Smooth muscle cell (in vitro differentiated cells): ENCODE data around the gene KLHL8. TPM values are rescaled to one million over a fixed set of nuclear protein-coding genes. Genes with fewer than 3 reads are reported as not detected.

Experiments
- DNase-seq: peaks from one replicate; lab custom pipeline; 2025; ENCODE audit not compliant: unreplicated experiment; lab: John Stamatoyannopoulos, UW
- H2AFZ ChIP-seq: fragments of 200-600 bp; sonication (generic); 2 replicates; pipeline ENCODE4 v1.6.0; 2016; ENCODE audit warnings: antibody characterized with exemption, low read depth, mild to moderate bottlenecking
- H3F3A ChIP-seq: fragments of 200-600 bp; sonication (generic); 2 replicates; pipeline ENCODE4 v1.6.0; 2017; ENCODE audit warnings: antibody characterized with exemption, low read depth
- H3K27ac ChIP-seq: fragments of 200-600 bp; sonication (generic); 2 replicates; pipeline ENCODE4 v1.5.1; 2016; ENCODE audit warnings: low read depth, mild to moderate bottlenecking
- H3K27me3 ChIP-seq: fragments of 200-600 bp; sonication (generic); 2 replicates; pipeline ENCODE4 v1.6.1; 2016; ENCODE audit warnings: low read depth, mild to moderate bottlenecking
- H3K36me3 ChIP-seq: fragments of 200-600 bp; sonication (generic); 2 replicates; pipeline ENCODE4 v1.5.1; 2016; ENCODE audit warnings: low read depth
- H3K4me1 ChIP-seq: fragments of 200-600 bp; sonication (generic); 2 replicates; pipeline ENCODE4 v1.5.1; 2016; ENCODE audit warnings: low read depth
- H3K4me2 ChIP-seq: fragments of 200-600 bp; sonication (generic); 2 replicates; pipeline ENCODE4 v1.6.0; 2016; ENCODE audit warnings: mild to moderate bottlenecking
- H3K4me3 ChIP-seq: fragments of 200-600 bp; sonication (generic); 2 replicates; pipeline ENCODE4 v1.5.1; 2016; ENCODE audit warnings: mild to moderate bottlenecking
- H3K79me2 ChIP-seq: fragments of 200-600 bp; sonication (generic); 2 replicates; pipeline ENCODE4 v1.6.0; 2016; ENCODE audit warnings: low read depth, mild to moderate bottlenecking
- H3K9ac ChIP-seq: fragments of 200-600 bp; sonication (generic); 2 replicates; pipeline ENCODE4 v1.6.0; 2016; ENCODE audit warnings: low read depth
- H3K9me3 ChIP-seq: fragments of 200-600 bp; sonication (generic); replicated peaks from 2 replicates; pipeline ENCODE4 v1.5.1; 2016; ENCODE audit warnings: low read depth
- H4K20me1 ChIP-seq: fragments of 200-600 bp; sonication (generic); 2 replicates; pipeline ENCODE4 v1.6.0; 2016; ENCODE audit warnings: low read depth
- WGBS: methylation state at CpG from one replicate; pipeline ENCODE4 v1.1.7; 2016; ENCODE audit warnings: low lambda C conversion rate; 5-methylcytosine and 5-hydroxymethylcytosine counted together
- polyA plus RNA-seq: library from polyadenylated mRNA; unstranded; fragments of >200 nt; fragmentation: Nextera tagmentation; extraction: Ambion mirVana; gene quantifications from 2 replicates; pipeline ENCODE4 v1.2.1, GENCODE V29; 2016
- total RNA-seq: library from RNA; depleted of rRNA; stranded (reverse); fragments of >200 nt; gene quantifications from 2 replicates; pipeline ENCODE4 v1.2.3, GENCODE V29; 2014
- TF ChIP-seq, protein P1 (sequence below): fragments of 200-600 bp; sonication (generic); IDR thresholded peaks from 2 replicates; pipeline ENCODE4 v1.5.1; 2017; ENCODE audit warnings: borderline replicate concordance, mild to moderate bottlenecking, antibody characterized with exemption; ENCODE audit not compliant: insufficient read depth, poor library complexity, severe bottlenecking

KLHL8 gene
- total and polyA plus RNA-seq, 2 experiments from 2014 or later = 6.3 to 8.8 TPM

DNA sequence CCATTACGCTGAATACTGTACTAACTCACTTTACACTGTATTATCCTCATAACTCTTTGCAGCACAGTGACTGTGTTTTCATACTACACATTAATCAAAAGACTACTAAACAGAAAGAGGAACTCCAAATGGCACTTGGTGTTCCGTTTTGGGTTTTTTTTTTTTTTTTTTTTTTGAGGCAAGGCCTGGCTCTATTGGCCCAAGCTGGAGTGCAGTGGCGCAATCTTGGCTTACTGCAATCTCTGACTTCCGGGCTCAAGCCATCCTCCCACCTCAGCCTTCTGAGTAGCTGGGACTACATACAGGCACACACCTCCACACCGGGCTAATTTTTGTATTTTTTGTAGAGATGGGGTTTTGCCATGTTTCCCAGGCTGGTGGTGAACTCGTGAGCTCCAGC, 10.7 kb downstream of the KLHL8 start:
- H3K4me3 ChIP-seq = no peak overlapping the region
- no peak overlapping the region for H2AFZ ChIP-seq
- 95% methylated on average over 6 of the region's 6 CpGs for WGBS
- H3K4me2 ChIP-seq = no peak overlapping the region
- no peak overlapping the region for H3K27ac ChIP-seq
- no peaks in the 10 kb centered on the region for H3K9me3 ChIP-seq
- no peaks in the 10 kb centered on the region for H3K36me3 ChIP-seq
- DNase-seq = no peak
- H3K27me3 ChIP-seq = no peaks in the 10 kb centered on the region
- peaks cover 10% of the 10 kb centered on the region for H3K79me2 ChIP-seq
- no peaks in the 10 kb centered on the region for H3K4me1 ChIP-seq
- H3K9ac ChIP-seq = no peak overlapping the region
- H3F3A ChIP-seq = no peaks in the 10 kb centered on the region
- peaks cover 3% of the 10 kb centered on the region for H4K20me1 ChIP-seq
- TF ChIP-seq, protein P1, sequence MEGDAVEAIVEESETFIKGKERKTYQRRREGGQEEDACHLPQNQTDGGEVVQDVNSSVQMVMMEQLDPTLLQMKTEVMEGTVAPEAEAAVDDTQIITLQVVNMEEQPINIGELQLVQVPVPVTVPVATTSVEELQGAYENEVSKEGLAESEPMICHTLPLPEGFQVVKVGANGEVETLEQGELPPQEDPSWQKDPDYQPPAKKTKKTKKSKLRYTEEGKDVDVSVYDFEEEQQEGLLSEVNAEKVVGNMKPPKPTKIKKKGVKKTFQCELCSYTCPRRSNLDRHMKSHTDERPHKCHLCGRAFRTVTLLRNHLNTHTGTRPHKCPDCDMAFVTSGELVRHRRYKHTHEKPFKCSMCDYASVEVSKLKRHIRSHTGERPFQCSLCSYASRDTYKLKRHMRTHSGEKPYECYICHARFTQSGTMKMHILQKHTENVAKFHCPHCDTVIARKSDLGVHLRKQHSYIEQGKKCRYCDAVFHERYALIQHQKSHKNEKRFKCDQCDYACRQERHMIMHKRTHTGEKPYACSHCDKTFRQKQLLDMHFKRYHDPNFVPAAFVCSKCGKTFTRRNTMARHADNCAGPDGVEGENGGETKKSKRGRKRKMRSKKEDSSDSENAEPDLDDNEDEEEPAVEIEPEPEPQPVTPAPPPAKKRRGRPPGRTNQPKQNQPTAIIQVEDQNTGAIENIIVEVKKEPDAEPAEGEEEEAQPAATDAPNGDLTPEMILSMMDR = no peak

DNA sequence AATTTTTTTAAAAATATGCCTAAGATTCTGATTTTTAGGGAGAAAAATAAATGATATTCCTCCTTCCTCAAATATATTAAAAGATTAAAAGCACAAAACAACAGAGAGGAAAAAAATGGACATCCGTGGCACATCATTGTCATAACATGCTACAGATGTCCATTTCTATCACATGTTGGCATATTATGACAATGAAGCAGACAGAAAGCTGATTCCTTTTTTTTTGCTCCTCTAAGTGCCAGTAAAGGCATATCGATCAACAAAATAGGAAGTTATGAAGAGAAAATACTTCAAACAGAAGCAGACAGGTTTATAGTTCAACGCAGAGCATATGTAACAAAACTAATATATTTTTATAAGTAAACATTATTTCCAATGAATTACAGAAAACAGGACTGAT, 11.2 kb downstream of the KLHL8 start:
- Histone ChIP-seq H3K4me1 (no peaks in the 10 kb centered on the region), H3K4me2 (no peak overlapping the region), H3K9me3 (no peaks in the 10 kb centered on the region), H3K9ac (no peak overlapping the region), H3K27me3 (no peaks in the 10 kb centered on the region), H4K20me1 (peaks cover 3% of the 10 kb centered on the region), H3K79me2 (peaks cover 7% of the 10 kb centered on the region), H2AFZ (no peak overlapping the region), H3K27ac (no peak overlapping the region), H3K4me3 (no peak overlapping the region), H3F3A (no peaks in the 10 kb centered on the region), H3K36me3 (no peaks in the 10 kb centered on the region)
- DNase-seq = no peak
- 96% methylated on average over 3 of the region's 3 CpGs for WGBS
- TF ChIP-seq, protein P1 = no peak

DNA sequence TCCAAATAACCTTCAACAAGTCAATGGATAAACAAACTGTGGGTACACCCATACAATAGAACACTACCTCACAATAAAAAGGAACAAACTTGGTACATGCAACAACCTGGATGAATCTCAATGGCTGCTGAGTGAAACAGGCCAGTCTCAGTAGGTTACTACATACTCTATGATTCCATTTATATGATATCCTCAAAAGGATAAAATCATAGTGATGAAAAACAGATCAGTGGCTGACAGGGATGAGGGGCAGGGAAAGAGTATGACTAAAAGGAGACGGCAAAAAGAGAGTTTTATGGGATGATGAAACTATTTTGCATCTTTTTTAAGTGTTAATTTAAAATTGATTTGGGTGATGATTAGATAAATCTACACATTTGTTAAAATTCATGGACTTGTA, 15.9 kb downstream of the KLHL8 start:
- no peak overlapping the region for H3K9ac ChIP-seq
- H3F3A ChIP-seq = no peaks in the 10 kb centered on the region
- no peaks in the 10 kb centered on the region for H3K4me1 ChIP-seq
- H3K27me3 ChIP-seq = no peaks in the 10 kb centered on the region
- TF ChIP-seq, protein P1 = no peak
- WGBS = 21% methylated on average over 1 of the region's 1 CpG
- DNase-seq = no peak
- H3K9me3 ChIP-seq = no peaks in the 10 kb centered on the region
- H3K4me3 ChIP-seq = no peak overlapping the region
- peaks cover 2% of the 10 kb centered on the region for H3K79me2 ChIP-seq
- H4K20me1 ChIP-seq = peaks cover 3% of the 10 kb centered on the region
- no peak overlapping the region for H3K27ac ChIP-seq
- no peak overlapping the region for H3K4me2 ChIP-seq
- H2AFZ ChIP-seq = no peak overlapping the region
- H3K36me3 ChIP-seq = no peaks in the 10 kb centered on the region

DNA sequence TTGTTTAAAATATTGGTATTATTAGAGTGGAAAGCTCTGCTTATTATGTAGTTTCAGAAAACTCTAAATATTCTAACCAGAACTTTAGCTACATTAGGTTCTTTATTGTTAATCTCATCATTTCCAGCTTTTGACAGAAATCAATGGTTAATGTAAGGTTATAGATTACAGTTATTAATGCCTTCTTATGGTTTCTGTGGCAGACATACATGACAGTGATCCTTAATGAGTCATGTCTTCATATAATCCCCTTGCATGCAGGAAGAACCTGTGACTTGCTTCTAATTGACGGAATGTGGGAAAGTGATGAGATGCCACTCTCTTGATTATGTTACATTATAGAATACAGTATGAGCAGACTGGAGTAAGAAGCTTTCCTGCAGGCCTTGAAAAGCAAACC, 23.5 kb downstream of the KLHL8 start:
- Histone ChIP-seq H3K4me1 (no peaks in the 10 kb centered on the region), H3K27ac (no peak overlapping the region), H3K4me3 (no peak overlapping the region), H3F3A (no peaks in the 10 kb centered on the region), H3K9me3 (no peaks in the 10 kb centered on the region), H3K9ac (no peak overlapping the region), H4K20me1 (peaks cover 27% of the 10 kb centered on the region), H3K36me3 (no peaks in the 10 kb centered on the region), H3K27me3 (no peaks in the 10 kb centered on the region), H3K79me2 (peaks cover 10% of the 10 kb centered on the region), H3K4me2 (no peak overlapping the region), H2AFZ (no peak overlapping the region)
- TF ChIP-seq, protein P1 = no peak
- DNase-seq = no peak
- WGBS = 0% methylated on average over 1 of the region's 1 CpG
